ELR (cell line): ENCODE data around the gene ANHX.
"Not testable (repeated sequence)": the region's sequence is repeated elsewhere in the genome, so short reads cannot be mapped to it uniquely, and the experiment has no call there.

ENCODE experiments used
- DNase-seq: peaks from one replicate; pipeline ENCODE4 v3.0.0-alpha.2; 2015; ENCODE audit warnings: low read depth

Gene ANHX

GRCh38 chr12:133235401-133236112, at the start of gene ANHX:
Gene ANHX (minus strand): TSS chr12:133235877. CDS start chr12:133234356, 1,521 bp downstream.
- no peak for DNase-seq

- not testable (repeated sequence) for DNase-seq
Measured at GRCh38 chr12:133264668-133265067, 29.0 kb upstream of the ANHX start.

GRCh38 chr12:133264173-133264572, 28.5 kb upstream of the ANHX start:
- no peak for DNase-seq

GRCh38 chr12:133256321-133256720, 20.6 kb upstream of the ANHX start:
- no peak for DNase-seq

GRCh38 chr12:133255833-133256232, 20.2 kb upstream of the ANHX start:
- DNase-seq, result not testable (repeated sequence)

- DNase-seq, result no peak
Measured at GRCh38 chr12:133251732-133252131, 16.1 kb upstream of the ANHX start.

- DNase-seq, result no peak
Measured at GRCh38 chr12:133236556-133236955, 879 bp upstream of the ANHX start.

GRCh38 chr12:133236144-133236543, 467 bp upstream of the ANHX start:
- DNase-seq, result no peak

- no peak for DNase-seq
Measured at GRCh38 chr12:133234971-133235370, 706 bp downstream of the ANHX start.

GRCh38 chr12:133233993-133234564, 1.6 kb downstream of the ANHX start:
- no peak for DNase-seq

- DNase-seq, result no peak
Measured at GRCh38 chr12:133233006-133233405, 2.7 kb downstream of the ANHX start.

- DNase-seq, result peak; percentile 3
Measured at GRCh38 chr12:133231001-133231400, 4.7 kb downstream of the ANHX start.

- no peak for DNase-seq
Measured at GRCh38 chr12:133227281-133227852, 8.3 kb downstream of the ANHX start.

GRCh38 chr12:133226690-133227089, 9.0 kb downstream of the ANHX start:
- no peak for DNase-seq

- DNase-seq, result no peak
Measured at GRCh38 chr12:133225527-133225926, 10.2 kb downstream of the ANHX start.

- DNase-seq, result no peak
Measured at GRCh38 chr12:133222211-133222610, 13.5 kb downstream of the ANHX start.

GRCh38 chr12:133221241-133221640, 14.4 kb downstream of the ANHX start:
- DNase-seq, result no peak

- no peak for DNase-seq
Measured at GRCh38 chr12:133220521-133220920, 15.2 kb downstream of the ANHX start.

- no peak for DNase-seq
Measured at GRCh38 chr12:133217219-133217618, 18.5 kb downstream of the ANHX start.

GRCh38 chr12:133215724-133216123, 20.0 kb downstream of the ANHX start:
- DNase-seq, result no peak

GRCh38 chr12:133206390-133206789, 29.3 kb downstream of the ANHX start:
- no peak for DNase-seq

GRCh38 chr12:133204264-133204603, 31.4 kb downstream of the ANHX start:
- DNase-seq, result peak; percentile 13
